Activated gamma-delta T cell treated with Interleukin-2 at 50 U/mL for 16 hours (primary cell): ENCODE results near the gene SPN.
"Not testable (repeated sequence)": the region's sequence is repeated elsewhere in the genome, so short reads cannot be mapped to it uniquely, and the experiment has no call there.

Source experiments
- DNase-seq: peaks from one replicate; pipeline ENCODE4 v3.0.0-alpha.2; 2020

Gene SPN, protein sequence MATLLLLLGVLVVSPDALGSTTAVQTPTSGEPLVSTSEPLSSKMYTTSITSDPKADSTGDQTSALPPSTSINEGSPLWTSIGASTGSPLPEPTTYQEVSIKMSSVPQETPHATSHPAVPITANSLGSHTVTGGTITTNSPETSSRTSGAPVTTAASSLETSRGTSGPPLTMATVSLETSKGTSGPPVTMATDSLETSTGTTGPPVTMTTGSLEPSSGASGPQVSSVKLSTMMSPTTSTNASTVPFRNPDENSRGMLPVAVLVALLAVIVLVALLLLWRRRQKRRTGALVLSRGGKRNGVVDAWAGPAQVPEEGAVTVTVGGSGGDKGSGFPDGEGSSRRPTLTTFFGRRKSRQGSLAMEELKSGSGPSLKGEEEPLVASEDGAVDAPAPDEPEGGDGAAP

DNA sequence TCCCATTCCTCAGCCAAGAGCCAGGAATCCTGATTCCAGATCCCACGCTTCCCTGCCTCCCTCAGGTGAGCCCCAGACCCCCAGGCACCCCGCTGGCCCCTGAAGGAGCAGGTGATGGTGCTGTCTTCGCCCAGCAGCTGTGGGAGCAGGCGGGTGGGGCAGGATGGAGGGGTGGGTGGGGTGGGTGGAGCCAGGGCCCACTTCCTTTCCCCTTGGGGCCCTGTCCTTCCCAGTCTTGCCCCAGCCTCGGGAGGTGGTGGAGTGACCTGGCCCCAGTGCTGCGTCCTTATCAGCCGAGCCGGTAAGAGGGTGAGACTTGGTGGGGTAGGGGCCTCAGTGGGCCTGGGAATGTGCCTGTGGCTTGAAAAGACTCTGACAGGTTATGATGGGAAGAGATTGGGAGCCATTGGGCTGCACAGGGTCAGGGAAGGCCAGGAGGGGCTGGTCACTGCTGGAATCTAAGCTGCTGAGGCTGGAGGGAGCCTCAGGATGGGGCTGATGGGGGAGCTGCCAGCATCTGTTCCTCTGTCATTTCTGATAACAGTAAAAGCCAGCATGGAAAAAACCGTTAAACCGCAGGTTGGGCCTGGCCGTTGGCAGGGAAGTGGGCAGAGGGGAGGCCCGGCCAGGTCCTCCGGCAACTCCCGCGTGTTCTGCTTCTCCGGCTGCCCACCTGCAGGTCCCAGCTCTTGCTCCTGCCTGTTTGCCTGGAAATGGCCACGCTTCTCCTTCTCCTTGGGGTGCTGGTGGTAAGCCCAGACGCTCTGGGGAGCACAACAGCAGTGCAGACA, at the start of gene SPN:
Gene SPN (plus strand): TSS at position 232 of the 791 bp plus-strand sequence. CDS start 482 bp downstream, at position 714.
- DNase-seq: peak; percentile 42

DNA sequence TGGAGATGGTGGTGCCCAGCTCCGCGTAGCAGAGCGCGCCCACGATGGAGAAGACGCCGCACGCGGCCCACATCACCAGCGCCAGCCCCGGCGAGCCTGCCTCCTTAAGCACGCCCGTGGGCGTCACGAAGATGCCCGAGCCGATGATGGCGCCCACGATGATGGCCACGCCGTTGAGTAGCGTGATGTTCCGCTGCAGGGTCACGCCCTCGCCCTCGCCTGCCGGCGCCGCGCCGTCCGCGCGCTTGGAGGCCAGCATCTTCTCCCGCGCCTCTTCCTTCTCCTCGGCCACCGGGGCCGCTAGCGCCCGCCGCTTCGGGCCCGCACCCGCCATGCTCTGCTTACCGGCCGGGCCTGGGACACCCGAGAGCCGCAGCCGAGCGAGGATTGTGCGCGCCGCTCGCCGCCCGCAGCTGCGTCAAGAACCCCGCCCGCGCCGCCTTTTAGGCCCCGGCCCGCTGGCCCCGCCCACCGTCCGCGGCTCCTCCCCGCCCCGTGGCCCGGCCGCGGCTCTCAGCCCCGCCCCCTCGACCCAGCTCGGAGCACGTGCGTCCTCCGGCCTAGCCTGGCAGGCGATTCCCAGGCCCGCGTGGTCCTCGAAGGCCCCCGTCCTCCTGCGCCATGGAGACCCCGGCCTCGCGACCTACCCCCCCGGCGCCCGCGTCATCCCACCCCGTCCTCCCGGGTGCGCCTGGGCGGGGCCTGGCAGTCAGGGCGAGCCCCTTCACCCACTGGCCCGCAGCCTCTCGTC, 49.6 kb upstream of the SPN start:
- DNase-seq: peak; percentile 85

DNA sequence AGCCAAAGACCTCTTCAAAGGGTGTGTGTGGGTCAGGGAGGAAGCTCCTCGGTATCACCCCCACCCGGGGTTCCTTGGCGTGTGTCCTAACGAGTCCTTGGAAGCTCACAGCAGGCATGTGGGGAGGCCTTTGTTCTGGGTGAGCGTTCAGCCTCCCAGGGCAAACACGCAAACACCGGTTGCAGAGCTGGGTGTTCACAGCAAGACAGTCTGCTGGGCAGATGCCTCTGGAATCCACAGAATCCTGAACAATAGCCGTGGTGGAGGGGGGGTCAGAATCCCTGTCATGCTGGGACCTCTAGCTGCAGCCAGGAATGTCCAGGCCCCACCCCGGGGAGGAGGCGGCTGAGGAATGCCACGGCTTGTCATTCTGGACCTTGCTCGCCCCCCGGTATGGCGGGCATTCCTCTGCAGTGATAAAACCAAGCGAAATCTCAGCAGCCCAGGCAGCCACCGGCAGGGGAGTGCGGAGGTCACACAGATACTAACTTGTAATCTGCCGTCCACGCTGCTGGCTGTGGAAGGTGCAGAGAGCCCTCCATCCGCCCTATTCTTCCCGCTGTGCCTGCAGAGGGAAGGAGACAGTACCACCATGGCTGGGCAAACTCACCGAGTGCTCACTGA, 48.2 kb upstream of the SPN start:
- not testable (repeated sequence) for DNase-seq

DNA sequence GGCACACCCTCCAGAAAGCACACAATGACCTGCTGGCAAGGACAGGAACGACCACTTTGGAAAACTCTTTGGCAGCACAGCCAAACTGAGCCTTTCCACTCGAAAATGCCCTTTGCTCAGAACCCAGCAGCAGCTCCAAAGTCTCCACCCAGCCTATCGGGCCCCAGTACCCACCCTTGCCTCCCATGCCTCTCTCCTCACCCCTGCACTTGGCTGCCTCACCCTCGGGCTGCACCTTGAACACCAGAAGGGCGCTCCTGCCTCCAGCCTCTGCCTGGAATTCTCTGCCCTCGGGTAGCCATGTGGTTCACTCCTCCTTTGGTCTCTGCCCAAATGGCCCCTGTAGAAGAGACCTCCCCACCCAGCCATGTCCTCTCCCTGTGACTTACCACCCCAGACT, 46.9 kb upstream of the SPN start:
- not testable (repeated sequence) for DNase-seq

DNA sequence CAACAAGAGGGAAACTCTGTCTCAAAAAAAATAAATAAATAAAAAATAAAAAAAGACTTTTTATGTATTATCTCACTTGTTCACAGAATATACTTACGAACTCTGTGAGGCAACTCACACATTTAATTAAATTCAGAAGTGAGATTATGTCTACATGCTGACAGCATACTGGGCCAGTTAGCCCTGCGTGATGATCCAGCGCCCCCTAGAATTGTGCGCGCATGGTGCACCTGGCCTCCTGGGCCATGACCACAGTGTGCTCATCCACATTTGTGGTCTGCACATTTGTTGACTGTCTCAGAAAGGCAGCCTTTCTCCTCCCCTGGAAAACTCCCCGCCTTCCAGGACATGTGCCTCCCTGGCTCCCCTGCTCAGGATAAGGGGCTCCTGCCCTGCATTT, 42.5 kb upstream of the SPN start:
- DNase-seq: not testable (repeated sequence)

DNA sequence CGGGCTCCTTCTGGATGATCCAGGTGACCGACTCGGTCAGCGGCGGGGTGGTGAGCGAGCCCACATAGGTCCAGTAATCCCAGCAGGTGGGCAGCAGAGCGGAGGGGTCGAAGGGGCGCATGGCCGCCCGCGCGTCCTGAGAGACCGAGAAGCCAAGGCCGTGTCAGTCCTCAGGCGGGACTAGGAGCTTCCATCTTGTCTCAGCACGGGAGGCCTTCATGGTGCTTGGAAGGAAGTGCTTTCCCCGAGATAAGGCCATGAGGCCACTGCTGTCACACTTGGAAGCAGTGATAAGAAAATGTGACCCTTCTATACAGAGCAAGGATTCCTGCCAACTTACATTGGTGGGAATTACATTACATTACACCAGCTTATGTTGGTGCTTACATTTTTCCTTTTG, 40.3 kb upstream of the SPN start:
- DNase-seq: not testable (repeated sequence)

DNA sequence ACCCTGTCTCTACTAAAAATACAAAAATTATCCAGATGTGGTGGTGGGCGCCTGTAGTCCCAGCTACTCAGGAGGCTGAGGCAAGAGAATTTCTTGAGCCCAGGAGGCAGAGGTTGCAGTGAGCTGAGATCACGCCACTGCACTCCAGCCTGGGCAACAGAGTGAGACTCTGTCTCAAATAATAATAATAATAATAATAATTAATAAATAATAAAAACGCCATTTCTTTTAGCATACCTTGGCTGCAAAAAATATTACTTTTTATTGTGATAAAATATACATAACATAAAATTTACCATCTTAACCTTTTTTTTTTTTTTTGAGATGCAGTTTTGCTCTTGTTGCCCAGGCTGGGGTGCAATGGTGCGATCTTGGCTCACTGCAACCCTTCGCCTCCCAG, 39.8 kb upstream of the SPN start:
- DNase-seq: not testable (repeated sequence)

DNA sequence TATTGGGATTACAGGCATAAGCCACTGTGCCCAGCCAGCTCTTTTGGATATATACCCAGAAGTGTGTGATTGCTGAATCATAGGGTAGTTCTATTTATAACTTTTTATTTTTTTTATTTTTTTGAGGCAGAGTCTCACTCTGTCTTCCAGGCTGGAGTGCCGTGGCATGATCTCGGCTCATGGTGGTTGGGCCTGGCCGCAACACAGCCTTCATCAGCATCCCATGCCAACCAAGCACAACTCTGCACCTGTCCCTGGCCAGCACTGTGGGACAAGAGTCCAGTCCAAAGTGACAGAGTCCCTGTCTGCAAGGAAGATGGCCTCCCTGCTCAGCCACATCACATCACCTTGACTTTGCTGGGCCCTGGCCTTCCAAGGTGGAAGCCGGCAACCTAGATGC, 37.9 kb upstream of the SPN start:
- DNase-seq: not testable (repeated sequence)

DNA sequence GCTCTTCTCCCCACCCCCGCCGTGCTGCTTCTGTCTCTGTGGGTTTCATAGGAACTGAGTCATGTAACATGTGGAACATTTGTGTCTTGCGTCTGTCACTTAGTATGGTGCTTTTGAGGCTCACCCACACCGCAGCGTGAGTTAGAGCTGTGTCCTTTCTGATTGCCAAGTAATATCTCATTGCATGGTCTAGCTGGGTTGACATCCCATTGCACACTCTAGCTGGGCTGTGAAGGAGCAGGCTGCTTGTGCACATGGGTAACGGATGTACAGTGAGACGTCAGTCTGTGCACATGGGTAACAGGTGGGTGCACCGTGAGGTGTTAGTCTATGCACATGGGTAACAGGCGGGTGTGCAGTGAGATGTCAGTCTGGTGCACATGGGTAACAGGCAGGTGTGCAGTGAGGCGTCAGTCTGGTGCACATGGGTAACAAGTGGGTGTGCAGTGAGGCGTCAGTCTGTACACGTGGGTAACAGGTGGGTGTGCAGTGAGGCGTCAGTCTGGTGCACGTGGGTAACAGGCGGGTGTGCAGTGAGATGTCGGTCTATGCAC, 36.2 kb upstream of the SPN start:
- DNase-seq: peak; percentile 58

DNA sequence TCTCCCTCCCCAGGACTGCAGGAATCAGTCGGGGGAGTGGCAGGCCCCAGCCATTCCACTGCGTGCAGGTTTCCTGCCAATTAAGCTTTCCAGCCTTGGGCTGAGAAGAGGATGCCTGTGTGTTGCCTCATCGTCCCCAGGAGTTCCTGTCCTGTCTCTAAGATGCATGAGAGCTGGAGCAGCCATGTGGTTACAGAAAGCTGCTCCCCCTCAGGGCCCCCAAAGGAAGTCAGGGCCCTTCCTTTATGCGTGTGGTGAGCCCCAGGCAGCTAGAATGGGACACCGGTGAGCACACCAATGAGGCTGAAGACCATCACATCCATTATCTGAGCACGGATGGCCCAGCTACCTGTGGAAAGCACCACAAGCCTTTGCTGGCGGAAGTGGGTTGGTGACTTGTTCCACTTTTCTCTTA, 35.4 kb upstream of the SPN start:
- peak; percentile 35 for DNase-seq

DNA sequence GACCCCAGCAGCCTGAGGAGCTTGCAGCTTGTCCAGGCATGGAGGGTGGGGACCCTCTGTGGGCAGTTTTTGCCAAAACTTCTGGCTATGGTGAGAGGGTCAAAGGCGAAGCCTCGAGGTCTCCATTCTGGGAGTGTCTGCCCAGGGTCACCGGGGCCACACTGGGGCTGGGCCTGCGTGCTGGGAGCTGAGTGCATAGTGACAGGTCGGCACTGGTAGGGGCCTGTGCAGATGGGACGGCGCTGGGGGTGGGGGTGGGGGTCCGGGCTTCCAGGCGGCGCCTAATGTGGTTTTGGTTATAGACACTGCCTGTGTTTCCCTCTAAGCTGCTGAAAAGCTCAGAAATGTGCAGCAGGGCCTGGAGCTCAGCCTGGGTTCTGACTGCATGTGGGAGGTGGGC, 34.3 kb upstream of the SPN start:
- DNase-seq: not testable (repeated sequence)

DNA sequence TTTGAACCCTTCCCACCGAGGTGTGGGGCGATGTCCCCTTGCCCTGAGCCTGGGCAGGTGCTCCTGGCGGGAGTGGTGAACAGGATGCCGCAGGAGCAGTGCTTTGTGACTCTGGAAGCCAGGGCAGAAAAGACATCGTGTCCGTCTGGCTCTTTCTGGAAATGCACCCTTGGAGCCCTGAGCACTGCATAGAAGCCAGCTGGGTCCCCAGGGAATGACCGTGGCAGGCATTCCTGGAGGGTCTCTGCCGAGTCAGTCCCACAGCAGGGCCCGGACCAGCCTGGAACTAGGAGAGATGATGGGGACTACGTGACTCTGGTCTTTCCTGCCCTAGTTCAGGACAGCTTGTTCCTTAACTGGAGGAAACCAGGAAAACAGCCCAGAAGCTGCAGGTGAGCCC, 33.7 kb upstream of the SPN start:
- DNase-seq: not testable (repeated sequence)

DNA sequence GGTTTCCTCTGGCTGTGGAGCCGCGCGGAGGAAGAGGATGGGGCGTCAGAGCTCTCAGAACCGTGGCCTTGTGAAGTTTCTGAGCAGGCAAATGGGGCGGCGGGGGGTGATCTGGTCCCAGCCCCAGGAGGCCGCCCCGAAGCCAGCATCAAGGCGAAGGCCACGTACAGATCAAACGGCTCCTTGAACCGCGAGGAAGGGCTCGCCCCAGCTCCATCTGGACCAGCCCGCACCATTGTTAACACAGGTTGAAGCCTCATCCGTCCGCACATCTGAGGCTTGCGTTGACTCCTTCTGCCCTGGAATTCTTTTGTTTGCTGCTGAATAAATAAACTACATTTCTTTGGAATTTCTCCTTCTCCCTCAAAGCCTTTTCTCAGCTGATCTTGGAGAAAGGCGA, 31.4 kb upstream of the SPN start:
- not testable (repeated sequence) for DNase-seq

DNA sequence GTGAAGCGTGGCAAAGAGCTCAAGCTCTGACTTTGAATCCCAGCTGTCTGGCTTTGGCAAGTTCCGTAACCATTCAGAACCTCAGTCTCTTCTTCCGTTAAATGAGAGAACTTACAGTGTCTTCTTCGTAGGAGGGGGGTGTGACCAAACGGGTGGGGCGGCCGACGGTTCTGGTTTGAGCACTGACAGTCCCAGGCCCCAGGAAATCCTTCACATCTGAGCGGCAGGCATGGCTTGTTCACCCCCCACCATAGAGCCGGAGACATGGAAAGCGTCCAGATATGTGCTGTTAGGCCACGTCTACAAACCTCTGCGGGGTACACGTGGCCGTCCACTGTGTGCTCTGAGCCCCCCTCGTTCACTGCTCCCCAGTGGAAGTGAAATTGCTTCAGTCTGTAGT, 27.1 kb upstream of the SPN start:
- not testable (repeated sequence) for DNase-seq

DNA sequence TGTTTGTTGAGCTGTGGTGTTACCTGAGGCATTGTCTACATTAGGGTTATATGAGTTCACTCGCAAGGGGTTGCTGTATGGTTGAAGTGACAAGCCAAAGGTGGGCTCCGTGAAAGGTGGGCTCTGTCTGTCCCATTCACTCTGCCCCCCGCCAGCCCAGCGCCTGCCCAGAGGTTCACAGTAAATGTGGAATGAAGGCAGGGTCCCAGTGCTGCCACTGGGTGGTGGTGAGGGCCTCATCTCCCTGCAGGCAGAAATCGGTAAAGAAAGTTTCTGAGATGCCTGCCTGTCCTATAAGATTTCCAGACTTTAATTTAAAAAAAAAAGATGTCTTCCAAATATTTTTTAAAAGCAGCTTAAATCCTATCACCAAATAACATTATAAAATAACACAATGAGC, 26.7 kb upstream of the SPN start:
- DNase-seq: not testable (repeated sequence)

DNA sequence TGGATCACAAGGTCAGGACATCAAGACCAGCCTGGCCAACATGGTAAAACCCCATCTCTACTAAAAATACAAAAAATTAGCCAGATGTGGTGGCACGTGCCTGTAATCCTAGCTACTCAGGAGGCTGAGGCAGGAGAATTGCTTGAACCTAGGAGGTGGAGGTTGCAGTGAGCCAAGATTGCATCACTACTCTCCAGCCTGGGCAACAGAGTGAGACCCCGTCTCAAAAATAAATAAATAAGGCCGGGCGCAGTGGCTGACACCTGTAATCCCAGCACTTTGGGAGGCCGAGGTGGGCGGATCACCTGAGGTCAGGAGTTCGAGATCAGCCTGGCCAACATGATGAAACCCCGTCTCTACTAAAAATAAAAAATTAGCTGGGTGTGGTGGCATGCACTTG, 24.3 kb upstream of the SPN start:
- not testable (repeated sequence) for DNase-seq

DNA sequence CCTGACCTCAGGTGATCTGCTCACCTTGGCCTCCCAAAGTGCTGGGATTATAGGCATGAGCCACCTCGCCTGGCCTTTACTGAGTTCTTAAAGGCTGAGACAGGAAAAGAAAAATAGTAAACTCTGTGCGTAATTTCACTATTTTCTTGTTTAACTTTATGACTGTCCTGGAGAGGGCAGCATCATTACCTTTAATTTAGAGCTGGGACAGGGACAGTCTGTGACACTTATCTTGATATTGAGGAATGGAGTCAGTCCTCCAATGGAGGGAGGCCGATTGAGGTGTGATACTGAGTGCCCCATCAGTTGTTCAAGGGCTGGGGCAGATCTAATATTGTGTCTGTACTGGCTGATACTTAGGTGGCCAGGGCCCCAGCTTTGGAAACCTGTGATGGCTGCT, 21.5 kb upstream of the SPN start:
- no peak for DNase-seq

DNA sequence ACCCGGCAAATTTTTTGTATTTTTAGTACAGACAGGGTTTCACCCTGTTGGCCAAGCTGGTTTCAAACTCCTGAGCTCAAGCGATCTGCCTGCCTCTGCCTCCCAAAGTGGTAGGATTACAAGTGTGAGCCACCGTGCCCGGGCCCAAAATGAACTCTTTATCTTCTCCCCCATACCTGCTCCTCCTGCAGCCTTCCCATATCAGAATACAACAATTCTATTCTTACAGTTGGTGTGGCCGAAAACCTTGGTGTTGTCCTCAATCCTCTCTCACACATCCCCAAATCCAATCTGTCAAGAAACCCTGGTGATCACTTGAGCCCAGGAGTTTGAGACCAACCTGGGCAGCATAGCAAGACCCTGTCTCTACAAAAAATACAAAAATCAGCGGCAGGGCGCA, 19.5 kb upstream of the SPN start:
- no peak for DNase-seq

DNA sequence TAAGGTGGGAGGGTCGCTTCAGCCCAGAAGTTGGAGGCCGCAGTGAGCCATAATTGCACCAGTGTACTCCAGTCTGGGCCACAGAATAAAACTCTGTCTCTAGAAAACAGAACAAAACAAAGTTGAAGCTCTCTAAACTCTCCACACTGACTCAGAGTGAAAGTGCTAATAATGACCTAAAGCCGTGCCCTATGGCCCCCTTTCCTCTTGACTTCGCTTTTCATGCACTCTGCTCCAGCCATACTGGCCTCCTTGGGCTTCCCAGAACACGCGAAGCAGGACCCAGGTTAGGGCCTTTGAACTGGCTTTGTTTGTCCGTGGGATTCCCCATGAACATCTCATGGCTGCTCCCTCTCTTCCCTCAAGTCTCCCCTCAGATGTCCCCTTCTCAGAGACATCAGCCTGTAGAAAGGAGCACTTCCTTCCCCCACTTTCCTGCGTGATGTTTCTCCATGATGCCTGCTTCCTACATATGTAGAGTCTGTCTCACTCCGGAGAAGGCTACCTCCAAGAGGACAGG, 18.6 kb upstream of the SPN start:
- DNase-seq: no peak

DNA sequence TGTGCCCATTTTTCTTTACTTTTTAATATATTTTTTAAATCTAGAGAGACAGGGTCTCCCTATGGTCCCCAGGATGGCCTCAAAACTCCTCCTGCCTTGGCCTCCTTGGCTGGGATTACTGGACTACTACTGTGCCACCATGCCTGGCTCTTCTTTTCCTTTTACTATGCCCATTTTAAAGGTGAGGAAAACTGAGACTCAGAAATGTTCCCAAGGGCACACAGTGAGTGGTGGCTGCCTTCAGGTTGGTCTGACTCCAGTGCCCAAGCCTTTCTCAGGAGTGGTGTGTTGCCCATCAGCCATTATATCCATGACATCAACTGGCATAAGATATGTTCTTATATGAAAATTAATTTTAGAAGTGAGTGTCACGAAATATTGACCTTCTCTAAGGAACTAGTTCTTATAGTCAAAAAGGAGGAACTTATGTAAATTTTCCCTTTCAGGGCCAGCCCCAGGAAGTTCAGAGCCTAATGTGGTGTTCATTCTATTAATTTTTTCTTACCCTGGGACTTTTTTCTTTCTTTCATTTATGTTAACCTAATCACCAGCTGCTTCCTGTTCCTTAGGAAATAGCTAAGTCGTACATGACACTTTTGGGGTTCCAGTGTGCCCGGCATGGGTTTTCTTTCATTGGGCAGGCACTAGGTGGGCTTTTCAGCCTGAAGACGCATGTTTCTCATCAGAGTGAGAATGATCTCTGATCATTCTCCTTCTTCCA, 17.9 kb upstream of the SPN start:
- DNase-seq: no peak

DNA sequence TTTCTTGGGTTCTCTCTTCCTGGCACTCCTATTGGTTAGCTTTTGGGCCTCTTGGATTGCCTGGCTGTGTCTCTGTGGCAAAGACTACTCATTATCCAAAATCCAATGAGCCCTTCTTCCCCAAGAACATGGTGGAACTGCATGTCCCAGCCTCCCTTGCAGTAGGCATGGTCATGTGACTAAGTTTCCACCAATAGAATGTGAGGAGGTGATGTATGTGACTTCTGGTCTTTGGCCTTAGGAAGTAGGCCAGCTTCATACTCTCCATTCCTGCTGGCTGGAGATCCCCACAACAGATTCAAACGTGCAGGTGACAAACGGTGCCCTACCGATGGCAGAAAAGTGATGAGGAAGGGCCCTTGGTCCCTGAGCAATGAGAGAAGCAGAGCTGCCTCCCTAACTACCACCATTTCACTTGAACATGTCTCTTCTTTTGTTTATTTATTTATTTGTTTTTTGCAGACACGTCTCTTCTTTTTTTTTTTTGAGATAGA, 17.3 kb upstream of the SPN start:
- DNase-seq: no peak
